ENCODE results near the gene GRK1. TPM values are rescaled to one million over a fixed set of nuclear protein-coding genes. Genes with fewer than 3 reads are reported as not detected.

GRK1 gene
- total and polyA plus RNA-seq, 2 of the 4 experiments (the other 2 are of a cell fraction): not detected

DNA sequence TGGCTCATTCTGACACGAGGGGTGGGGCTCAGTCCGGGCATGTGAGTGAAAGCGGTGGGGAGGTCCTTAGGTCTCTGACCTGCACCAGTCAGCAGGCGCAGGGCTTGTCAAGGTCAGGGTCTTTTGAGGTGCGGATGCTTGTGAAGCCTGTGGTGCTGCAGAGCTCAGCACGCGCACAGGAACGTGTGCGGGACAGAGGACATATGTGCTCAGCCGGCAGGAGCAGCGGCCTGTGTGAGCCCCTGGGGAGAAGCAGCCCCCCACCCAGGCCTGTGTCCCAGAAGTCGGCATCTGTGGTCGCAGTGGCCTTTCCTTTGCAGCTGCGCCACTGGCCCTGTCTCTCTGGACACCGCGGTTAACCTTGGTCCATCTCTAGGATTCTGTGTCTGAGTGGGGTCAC is 39.9 kb upstream of the GRK1 start (continued):
- TF ChIP-seq, protein P1, sequence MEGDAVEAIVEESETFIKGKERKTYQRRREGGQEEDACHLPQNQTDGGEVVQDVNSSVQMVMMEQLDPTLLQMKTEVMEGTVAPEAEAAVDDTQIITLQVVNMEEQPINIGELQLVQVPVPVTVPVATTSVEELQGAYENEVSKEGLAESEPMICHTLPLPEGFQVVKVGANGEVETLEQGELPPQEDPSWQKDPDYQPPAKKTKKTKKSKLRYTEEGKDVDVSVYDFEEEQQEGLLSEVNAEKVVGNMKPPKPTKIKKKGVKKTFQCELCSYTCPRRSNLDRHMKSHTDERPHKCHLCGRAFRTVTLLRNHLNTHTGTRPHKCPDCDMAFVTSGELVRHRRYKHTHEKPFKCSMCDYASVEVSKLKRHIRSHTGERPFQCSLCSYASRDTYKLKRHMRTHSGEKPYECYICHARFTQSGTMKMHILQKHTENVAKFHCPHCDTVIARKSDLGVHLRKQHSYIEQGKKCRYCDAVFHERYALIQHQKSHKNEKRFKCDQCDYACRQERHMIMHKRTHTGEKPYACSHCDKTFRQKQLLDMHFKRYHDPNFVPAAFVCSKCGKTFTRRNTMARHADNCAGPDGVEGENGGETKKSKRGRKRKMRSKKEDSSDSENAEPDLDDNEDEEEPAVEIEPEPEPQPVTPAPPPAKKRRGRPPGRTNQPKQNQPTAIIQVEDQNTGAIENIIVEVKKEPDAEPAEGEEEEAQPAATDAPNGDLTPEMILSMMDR (conservative IDR thresholded peaks at IDR 0.05; ENCODE audit: low read depth, low read length): no peak
- TF ChIP-seq RAD21 (IDR thresholded peaks at IDR 0.05; ENCODE audit: low read length): no peak
- no peak for TF ChIP-seq MAFK (IDR thresholded peaks at IDR 0.05; ENCODE audit: low read depth, low read length)
- no peak for TF ChIP-seq CHD1 (IDR thresholded peaks at IDR 0.05; ENCODE audit: low read depth, low read length)

Data from IMR-90 (cell line).